Mesenteric fat pad (tissue), 1 donor: Measurements from ENCODE around the gene MEIS2. TPM values are rescaled to one million over a fixed set of nuclear protein-coding genes. Genes with fewer than 3 reads are reported as not detected.
A peak's percentile ranks its signal among the peaks of the same experiment; 100 is the strongest.

ENCODE experiments used
- DNase-seq: peaks from one replicate; pipeline ENCODE4 v3.0.0-alpha.2; 2020; ENCODE audit warnings: low spot score
- total RNA-seq: library from RNA; stranded (reverse); fragmentation: NEBNext Ultra II Directional; extraction: Animal tissue kit (Norgen Biotek cat#: 25700); gene quantifications from one replicate; pipeline ENCODE4 v1.2.1, GENCODE V29; 2021
- donor health status: DM: yes; HTN: yes; CAD: no.

Gene MEIS2
- total RNA-seq, 1 donor from 2014 or later = 21.5 TPM

DNA sequence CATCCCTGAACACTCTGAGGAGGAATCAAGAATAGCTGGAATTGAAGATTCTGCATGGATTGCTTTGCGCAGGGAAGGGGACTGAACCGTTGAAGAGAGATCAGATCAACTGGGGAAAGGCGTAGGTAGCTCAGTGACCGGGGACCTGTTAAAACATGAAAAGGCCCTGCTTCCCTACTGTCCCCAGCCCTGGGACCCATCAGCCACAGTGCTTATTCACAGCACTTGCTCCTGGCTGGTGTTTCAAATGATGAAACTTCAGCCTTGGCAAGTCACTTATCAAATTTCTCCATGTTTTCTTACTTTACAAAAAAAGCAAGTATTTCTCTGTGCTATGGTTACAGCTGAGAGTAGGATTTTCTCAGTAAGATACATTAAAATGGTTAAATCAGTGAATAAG lies 199.3 kb downstream of the MEIS2 start:
- DNase-seq = no peak

DNA sequence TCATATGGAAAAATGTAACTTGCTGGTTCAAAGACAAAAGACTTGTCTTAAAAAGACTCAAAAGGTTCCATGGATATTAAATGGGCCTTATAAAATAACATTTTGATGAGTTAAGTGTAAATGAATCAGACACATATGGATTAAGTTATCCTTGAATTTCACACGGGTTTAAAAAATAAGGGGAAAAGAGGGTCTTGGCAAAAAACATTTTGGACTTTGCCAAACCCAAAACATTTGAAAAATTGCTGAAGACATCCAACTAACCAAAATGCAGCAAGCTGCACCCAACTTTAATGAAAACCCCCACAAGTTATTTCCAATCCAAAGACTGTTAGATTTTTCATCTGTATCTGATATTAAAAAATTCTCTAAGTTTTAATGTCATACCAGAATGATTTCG lies 200.7 kb downstream of the MEIS2 start:
- no peak for DNase-seq

- DNase-seq = no peak
Observed at GRCh38 chr15:36898536-36899126, 201.7 kb downstream of the MEIS2 start.

DNA sequence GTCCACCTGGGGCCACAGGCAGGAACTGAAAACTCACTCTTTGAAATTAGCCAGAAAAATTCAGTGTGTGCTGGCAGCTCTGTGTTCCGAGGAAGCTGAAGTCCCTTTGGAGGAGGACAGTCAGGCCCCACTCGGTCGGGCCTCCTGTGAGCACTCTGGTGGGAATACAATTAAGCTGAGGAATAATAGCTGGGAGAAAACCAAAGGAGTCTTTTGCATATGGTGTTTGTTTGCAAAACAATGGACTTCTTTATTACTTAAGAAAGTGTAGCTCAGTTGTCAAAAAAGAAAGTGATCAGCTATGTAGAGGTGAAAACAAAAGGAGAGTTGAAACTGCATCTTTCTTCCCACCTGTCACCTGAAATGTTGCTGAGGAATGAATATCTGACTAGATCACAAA lies 202.5 kb downstream of the MEIS2 start:
- DNase-seq = no peak

- no peak for DNase-seq
Observed at GRCh38 chr15:36896949-36897348, 203.4 kb downstream of the MEIS2 start.

- no peak for DNase-seq
Observed at GRCh38 chr15:36894075-36894474, 206.3 kb downstream of the MEIS2 start.

- no peak for DNase-seq
Observed at GRCh38 chr15:36893276-36893675, 207.1 kb downstream of the MEIS2 start.

GRCh38 chr15:36888011-36888992 lies 212.0 kb downstream of the MEIS2 start:
- no peak for DNase-seq

- DNase-seq = no peak
Observed at GRCh38 chr15:36887214-36887961, 213.0 kb downstream of the MEIS2 start.

GRCh38 chr15:36886701-36887100 lies 213.6 kb downstream of the MEIS2 start:
- DNase-seq = no peak

GRCh38 chr15:36886191-36886590 lies 214.2 kb downstream of the MEIS2 start:
- no peak for DNase-seq

- DNase-seq = no peak
Observed at GRCh38 chr15:36885771-36886170, 214.6 kb downstream of the MEIS2 start.

- DNase-seq = no peak
Observed at GRCh38 chr15:36884936-36885635, 215.3 kb downstream of the MEIS2 start.

GRCh38 chr15:36884518-36884875 lies 215.9 kb downstream of the MEIS2 start:
- no peak for DNase-seq

DNA sequence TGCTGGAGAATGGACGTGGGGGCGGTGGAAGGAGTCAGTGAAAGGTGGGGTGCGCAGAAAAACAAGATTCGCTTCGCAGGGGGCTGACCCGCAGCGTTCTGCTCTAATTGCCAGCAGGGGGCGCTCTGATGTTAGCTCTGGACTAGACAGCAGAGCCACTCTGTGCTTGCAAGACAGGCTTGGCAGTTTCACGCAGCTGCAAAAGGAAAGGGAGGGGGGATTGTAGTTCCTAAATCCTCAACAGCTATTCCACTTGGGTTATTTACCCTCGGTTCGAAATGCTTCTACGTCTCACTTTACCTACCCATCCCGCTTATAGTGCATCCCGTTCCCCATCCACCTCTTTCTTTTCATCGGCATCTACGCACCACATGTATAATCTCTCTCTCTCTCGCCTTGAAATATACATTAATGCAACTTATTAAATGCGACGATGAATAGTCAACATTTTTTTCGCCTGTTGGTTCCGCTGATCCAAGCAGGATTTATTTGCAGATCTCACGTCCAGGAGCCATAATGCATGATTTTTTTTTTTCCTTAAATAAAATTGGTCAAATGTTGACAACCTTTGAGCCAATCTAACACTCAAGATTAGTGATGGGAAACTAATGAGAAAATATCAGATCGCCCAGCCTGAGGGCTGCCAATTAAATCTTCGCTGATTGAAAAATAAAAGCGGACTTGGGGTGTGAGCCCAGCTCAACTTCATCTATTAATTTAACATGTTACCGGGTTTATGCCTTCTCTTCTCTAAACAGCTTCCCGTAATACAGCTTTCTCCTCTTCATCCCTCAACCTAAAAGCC lies 216.4 kb downstream of the MEIS2 start:
- DNase-seq = peak; percentile 93

DNA sequence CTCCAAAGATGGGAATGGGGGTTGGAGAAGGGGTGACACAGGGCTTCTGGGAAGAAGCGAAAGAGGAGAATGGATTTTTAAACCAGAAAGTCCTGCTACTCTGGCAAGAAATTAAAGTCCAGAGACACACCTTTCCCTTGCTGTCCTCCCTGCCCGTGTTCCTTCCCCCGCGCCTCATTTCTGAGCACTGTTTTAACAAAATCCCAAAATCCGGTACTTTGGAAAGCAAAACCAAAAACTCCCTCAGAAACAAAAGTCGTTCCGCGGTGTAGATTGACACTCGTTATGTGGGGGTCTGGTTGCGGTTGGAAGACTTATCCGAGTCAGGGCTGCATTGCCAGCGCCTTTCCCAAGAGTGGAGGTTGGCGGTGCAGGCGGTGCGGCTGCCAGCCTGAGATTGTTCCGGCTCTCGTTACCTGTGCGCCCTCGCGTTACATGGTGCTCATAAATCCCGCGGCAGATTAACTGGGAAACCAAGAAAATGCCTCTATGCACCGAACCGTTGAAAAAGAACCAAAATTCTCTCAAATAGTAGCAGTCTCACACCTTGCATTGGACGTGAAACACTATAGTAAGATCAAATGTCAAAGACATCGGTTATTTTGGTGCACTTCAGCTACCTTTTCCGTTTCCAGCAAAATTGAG lies 217.7 kb downstream of the MEIS2 start:
- no peak for DNase-seq

DNA sequence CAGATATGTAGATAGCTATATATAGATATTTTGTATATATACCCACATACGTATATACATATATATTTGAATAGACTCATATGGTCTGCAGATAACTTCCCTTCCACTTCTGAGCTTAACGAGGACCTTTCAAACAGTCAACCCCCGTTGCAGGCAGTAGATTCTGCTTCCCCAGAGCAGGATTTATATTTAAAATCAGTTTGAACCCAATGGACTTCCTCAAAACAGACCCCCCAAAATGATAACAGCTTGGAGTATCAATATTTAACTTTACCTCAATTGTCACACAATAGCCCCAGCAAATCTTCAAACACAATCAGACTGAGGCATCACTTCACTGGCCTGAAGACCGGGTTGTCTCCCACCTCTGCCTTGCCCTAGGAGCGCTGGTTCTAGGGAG lies 218.3 kb downstream of the MEIS2 start:
- no peak for DNase-seq

DNA sequence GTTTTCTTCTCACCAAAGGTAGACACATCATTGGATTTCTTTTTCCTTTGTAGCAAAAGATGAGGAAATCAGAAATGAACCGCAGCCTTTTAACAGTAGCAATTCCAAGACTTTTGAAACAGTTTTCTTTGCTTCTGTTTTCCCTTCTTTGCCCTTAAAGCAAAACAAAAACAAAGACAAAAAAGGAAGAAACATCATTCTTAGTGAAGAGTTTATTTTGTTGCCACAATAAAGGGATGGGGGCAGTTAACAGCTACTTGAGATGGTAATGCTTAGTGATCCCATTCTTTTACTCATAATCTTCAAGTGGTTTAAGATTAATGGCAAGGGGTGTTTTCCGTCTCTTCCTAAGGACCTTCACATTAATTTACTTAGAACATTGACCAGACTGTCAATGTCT lies 218.8 kb downstream of the MEIS2 start:
- no peak for DNase-seq

DNA sequence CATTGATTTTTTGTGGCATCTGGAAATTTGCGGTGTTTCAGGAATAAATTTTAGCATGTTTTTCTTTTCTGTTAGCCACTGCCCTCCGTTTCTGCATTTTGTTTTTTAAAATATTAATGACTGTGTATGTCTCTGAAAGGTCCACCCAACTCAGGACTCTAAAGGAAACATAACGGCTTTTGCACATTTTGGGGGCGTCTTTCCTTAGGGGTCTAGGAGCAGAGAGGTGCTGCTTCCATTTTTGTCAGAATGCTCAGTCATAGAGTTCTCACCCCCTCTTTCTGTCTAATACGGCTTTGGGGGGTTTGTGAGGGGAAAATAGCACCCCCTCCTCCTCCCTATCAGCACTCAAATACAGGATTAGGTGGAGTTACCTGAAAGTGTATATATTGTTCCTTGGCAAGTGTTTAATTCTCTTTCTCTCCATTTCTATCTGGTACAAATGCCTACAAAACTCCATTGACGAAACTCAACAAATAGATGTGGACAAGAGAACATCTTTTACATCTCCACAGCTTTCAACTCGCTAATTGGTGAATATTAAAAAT lies 219.4 kb downstream of the MEIS2 start:
- DNase-seq = no peak
